OCI-LY3 (cell line): ENCODE measurements around the gene C13orf46.

ENCODE experiments used
- EZH2phosphoT487 ChIP-seq: fragments of 200-600 bp; shearing (Covaris generic); IDR thresholded peaks from 2 replicates; pipeline ENCODE4 v1.6.1; 2018; ENCODE audit warnings: antibody characterized with exemption, mixed run types, low read depth
- TF ChIP-seq, protein P1 (sequence below): fragments of 200-600, 300-600 bp; sonication (generic); IDR thresholded peaks from 2 replicates; pipeline ENCODE4 v1.5.1; 2014; ENCODE audit warnings: antibody characterized with exemption, low read length, low read depth

DNA sequence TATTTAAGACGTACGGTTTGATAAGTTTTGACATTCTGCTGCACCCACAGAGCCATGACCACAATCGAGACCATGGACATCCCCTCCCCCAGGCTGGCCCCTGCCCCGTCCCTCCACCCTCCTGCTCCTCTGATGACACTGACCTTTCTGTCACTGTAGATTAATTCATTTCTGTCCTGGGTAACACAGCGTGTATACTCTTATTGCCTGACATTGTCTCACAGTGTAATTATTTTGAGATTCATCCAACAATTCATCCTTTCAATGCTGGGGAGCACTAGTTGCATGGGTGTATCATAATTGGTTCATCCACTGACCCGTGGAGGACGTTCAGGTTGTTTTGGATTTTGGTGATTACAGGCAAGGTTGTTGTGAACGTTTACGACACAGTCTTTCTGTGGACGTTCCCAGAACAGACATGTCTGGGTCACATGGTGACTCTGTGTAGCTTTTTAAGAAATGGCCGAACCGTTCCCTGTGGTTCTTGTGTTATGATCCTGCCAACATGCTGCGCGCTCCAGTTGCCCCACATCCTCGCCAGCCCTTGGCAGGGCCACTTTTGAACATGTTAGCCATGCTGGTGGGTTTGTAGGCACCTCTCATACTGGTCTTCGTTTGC lies 41.9 kb downstream of the C13orf46 start:
- TF ChIP-seq, protein P1, sequence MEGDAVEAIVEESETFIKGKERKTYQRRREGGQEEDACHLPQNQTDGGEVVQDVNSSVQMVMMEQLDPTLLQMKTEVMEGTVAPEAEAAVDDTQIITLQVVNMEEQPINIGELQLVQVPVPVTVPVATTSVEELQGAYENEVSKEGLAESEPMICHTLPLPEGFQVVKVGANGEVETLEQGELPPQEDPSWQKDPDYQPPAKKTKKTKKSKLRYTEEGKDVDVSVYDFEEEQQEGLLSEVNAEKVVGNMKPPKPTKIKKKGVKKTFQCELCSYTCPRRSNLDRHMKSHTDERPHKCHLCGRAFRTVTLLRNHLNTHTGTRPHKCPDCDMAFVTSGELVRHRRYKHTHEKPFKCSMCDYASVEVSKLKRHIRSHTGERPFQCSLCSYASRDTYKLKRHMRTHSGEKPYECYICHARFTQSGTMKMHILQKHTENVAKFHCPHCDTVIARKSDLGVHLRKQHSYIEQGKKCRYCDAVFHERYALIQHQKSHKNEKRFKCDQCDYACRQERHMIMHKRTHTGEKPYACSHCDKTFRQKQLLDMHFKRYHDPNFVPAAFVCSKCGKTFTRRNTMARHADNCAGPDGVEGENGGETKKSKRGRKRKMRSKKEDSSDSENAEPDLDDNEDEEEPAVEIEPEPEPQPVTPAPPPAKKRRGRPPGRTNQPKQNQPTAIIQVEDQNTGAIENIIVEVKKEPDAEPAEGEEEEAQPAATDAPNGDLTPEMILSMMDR = no peak
- TF ChIP-seq EZH2phosphoT487 = no peak
